Naive thymus-derived CD8-positive, alpha-beta T cell (primary cell): ENCODE data around the gene AIP. TPM values are rescaled to one million over a fixed set of nuclear protein-coding genes. Genes with fewer than 3 reads are reported as not detected.

ENCODE experiments used
- ATAC-seq, 2 donors: fragments of 150-1000 bp; cut with Tn5 transposase in 1 of 2; sonication (Bioruptor Pico), chemical (Tn5 transposase) in 1 of 2; 1 replicate in 1 of 2; 2 replicates in 1 of 2; pipeline ENCODE4 v1.10.0; 2021; ENCODE audit warnings: mild to moderate bottlenecking in 2 of 2, moderate library complexity in 2 of 2
- POLR2A ChIA-PET: fragments of 350-600 bp; sonication (Branson Sonifier 250); formaldehyde crosslinking; loops from one replicate; lab custom pipeline; 2021; ENCODE audit warnings: antibody characterized with exemption; lab: Charles Lee
- DNase-seq, 10 donors: peaks; one replicate each; pipeline versions ENCODE4 v3.0.0 to v3.0.0-alpha.2; 2020 to 2022
- H3K27ac Mint-ChIP-seq, 10 donors: one replicate each; pipeline ENCODE4 v1.8.0; 2020 to 2022; ENCODE audit warnings: mild to moderate bottlenecking in 10 of 10, mixed read lengths in 10 of 10, moderate library complexity in 4 of 10, inconsistent platforms in 1 of 10
- H3K27me3 Mint-ChIP-seq, 5 donors: one replicate each; pipeline ENCODE4 v1.8.0; 2021 to 2022; ENCODE audit warnings: mixed read lengths in 5 of 5
- H3K36me3 Mint-ChIP-seq, 3 donors: one replicate each; pipeline ENCODE4 v1.8.0; 2020 to 2022; ENCODE audit warnings: mixed read lengths in 3 of 3, mild to moderate bottlenecking in 2 of 3, inconsistent platforms in 1 of 3
- H3K4me1 Mint-ChIP-seq, 4 donors: one replicate each; pipeline ENCODE4 v1.8.0; 2021 to 2022; ENCODE audit warnings: mixed read lengths in 4 of 4
- H3K4me3 Mint-ChIP-seq, 10 donors: one replicate each; pipeline ENCODE4 v1.8.0; 2020 to 2022; ENCODE audit warnings: mild to moderate bottlenecking in 10 of 10, mixed read lengths in 10 of 10, moderate library complexity in 6 of 10, inconsistent platforms in 1 of 10
- H3K9me3 Mint-ChIP-seq, 9 donors: one replicate each; pipeline ENCODE4 v1.8.0; 2020 to 2022; ENCODE audit warnings: mixed read lengths in 9 of 9, mild to moderate bottlenecking in 3 of 9, inconsistent platforms in 1 of 9, moderate library complexity in 1 of 9
- microRNA-seq: library from miRNA; unstranded; fragments of <30 nt; microRNA quantifications from one replicate; pipeline ENCODE4 v1.2.0, GENCODE V29; 2022; ENCODE audit warnings: borderline microRNAs expressed
- polyA plus RNA-seq, 3 donors: library from polyadenylated mRNA; unstranded; fragments of 300-500 nt; fragmentation: Illumina TruSeq; gene quantifications; one replicate each; pipeline ENCODE4 v1.2.3, GENCODE V29; 2021
- total RNA-seq, 8 experiments: library from RNA in 2 of 8; stranded (reverse) in 2 of 8; gene quantifications; one replicate each; pipeline ENCODE4 v1.2.3 and lab custom pipeline; 2021 to 2026

The AIP gene
- total and polyA plus RNA-seq, 5 experiments from 2014 or later = 136 to 169 (median 146) TPM

GRCh38 chr11:67532889-67533288, 50.1 kb downstream of the AIP start:
- H3K9me3 Mint-ChIP-seq = peaks cover 0 to 20% (median 7%) of the 10 kb centered on the region in 9 donors
- DNase-seq (no peak), ATAC-seq (no peak)
- POLR2A ChIA-PET = no interaction called here
- H3K4me1 Mint-ChIP-seq = no peaks in the 10 kb centered on the region
- peaks cover 0 to 11% (median 3%) of the 10 kb centered on the region in 3 donors for H3K36me3 Mint-ChIP-seq
- no peak overlapping the region for H3K27ac Mint-ChIP-seq
- H3K27me3 Mint-ChIP-seq = peaks cover 0 to 3% (median 0%) of the 10 kb centered on the region in 5 donors
- no peak overlapping the region for H3K4me3 Mint-ChIP-seq

- no peak for ATAC-seq
- no peak overlapping the region for H3K27ac Mint-ChIP-seq
These were observed 51.3 kb downstream of the AIP start for GRCh38 chr11:67534070-67534679.

GRCh38 chr11:67535561-67535960, 52.7 kb downstream of the AIP start:
- Mint-ChIP-seq H3K27ac (no peak overlapping the region), H3K9me3 (peaks cover 0 to 20% (median 7%) of the 10 kb centered on the region in 9 donors), H3K27me3 (peaks cover 0 to 5% (median 0%) of the 10 kb centered on the region in 5 donors), H3K4me3 (no peak overlapping the region), H3K4me1 (no peaks in the 10 kb centered on the region), H3K36me3 (peaks cover 0 to 11% (median 3%) of the 10 kb centered on the region in 3 donors)
- ATAC-seq (no peak), DNase-seq (no peak)
- POLR2A ChIA-PET = no interaction called here

More at GRCh38 chr11:67534070-67534679, 51.3 kb downstream of the AIP start:
- DNase-seq = no peak
- POLR2A ChIA-PET = no interaction called here
- H3K36me3 Mint-ChIP-seq = peaks cover 0 to 11% (median 3%) of the 10 kb centered on the region in 3 donors
- H3K4me1 Mint-ChIP-seq = no peaks in the 10 kb centered on the region
- H3K9me3 Mint-ChIP-seq = peaks cover 0 to 20% (median 7%) of the 10 kb centered on the region in 9 donors
- no peak overlapping the region for H3K4me3 Mint-ChIP-seq
- peaks cover 0 to 5% (median 0%) of the 10 kb centered on the region in 5 donors for H3K27me3 Mint-ChIP-seq

DNA sequence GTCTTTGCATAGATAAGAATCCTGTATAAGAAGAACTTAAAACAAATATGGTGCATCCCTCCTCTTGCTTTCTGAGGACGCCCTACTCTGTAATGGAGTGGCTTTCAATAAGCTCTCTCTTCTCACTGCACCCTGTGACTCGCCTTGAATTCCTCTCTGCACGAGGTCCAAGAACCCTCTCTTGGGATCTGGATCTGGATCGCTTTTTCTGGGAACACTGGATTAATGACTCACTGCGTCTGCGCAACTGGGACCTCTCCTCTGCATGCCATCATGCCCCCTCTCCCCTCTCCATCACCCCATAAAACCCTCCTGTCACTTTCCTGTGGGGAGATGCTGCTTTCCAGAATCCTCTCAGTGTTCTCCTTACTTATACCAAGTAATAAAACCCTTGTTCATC, 55.5 kb downstream of the AIP start:
- no peak for DNase-seq
- H3K4me3 Mint-ChIP-seq = no peak overlapping the region
- H3K27ac Mint-ChIP-seq = no peak overlapping the region
- H3K36me3 Mint-ChIP-seq = peaks cover 0 to 11% (median 3%) of the 10 kb centered on the region in 3 donors
- ATAC-seq = no peak
- POLR2A ChIA-PET = interaction anchor here (0.7 kb wide), 1 partner anchor 70 kb away, joined by 3 read pairs; no protein-coding TSS in a partner anchor
- H3K9me3 Mint-ChIP-seq = peaks cover 0 to 14% (median 7%) of the 10 kb centered on the region in 9 donors
- H3K27me3 Mint-ChIP-seq = peaks cover 0 to 3% (median 0%) of the 10 kb centered on the region in 5 donors
- H3K4me1 Mint-ChIP-seq = no peaks in the 10 kb centered on the region

DNA sequence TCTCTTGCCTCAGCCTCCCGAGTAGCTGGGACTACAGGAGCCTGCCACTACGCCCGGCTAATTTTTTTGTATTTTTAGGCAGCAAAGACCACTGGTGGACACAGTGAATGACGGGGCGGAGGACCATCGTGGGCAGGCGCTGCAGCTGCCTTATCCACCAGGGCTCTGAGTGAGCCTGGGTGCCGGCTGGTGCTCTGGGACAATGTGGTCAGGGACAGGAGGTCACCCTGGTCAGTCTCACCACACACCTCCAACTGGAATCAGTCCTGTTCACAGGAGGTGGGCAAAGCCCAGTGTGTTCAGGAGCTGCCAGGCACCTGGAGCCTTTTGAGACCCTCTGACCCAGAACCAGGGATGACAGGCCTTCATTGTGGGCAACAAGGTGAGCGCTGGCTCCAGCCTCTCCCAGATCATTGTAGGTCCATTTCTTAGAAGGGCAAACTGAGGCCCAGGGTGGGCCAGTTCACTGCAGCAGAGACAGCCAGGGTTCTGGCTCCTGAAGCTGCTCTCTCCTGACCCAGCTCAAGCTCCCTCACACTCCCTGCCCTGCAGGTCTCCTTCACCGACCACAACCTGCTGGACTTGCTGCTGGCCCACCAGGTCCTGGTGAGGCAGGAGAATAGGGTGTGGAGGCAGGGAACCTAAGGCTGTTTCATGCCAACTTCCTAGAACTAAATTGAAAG, 56.1 kb downstream of the AIP start:
- no peak for ATAC-seq
- Mint-ChIP-seq H3K4me1 (no peaks in the 10 kb centered on the region), H3K27me3 (peaks cover 0 to 3% (median 0%) of the 10 kb centered on the region in 5 donors), H3K4me3 (no peak overlapping the region), H3K27ac (no peak overlapping the region), H3K9me3 (peaks cover 0 to 9% (median 3%) of the 10 kb centered on the region in 9 donors), H3K36me3 (peaks cover 0 to 8% (median 3%) of the 10 kb centered on the region in 3 donors)
- DNase-seq = no peak
- POLR2A ChIA-PET = interaction anchor here (0.7 kb wide), 1 partner anchor 71 kb away, joined by 3 read pairs; no protein-coding TSS in a partner anchor

DNA sequence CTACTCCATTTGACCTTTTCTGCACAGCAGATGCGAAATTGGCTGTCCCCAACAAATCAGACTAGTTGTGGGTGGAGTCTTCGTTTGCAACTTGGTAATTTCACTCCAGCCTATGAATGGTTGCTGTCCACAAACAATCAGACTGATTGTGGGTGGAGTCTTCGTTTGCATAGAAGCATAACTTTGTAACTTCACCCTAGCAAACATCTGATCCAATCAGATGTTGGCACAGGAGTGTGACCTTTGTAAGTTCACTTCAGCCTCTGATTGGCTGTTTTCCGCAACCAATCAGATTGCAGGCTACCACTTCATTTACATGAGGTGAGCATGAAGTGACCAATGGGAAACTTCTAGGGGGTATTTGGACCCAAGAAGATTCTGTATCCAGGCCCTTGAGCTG, 56.7 kb downstream of the AIP start:
- no peak overlapping the region for H3K4me3 Mint-ChIP-seq
- H3K9me3 Mint-ChIP-seq = peaks cover 0 to 5% (median 1%) of the 10 kb centered on the region in 9 donors
- H3K4me1 Mint-ChIP-seq = no peaks in the 10 kb centered on the region
- peaks cover 0 to 3% (median 0%) of the 10 kb centered on the region in 5 donors for H3K27me3 Mint-ChIP-seq
- POLR2A ChIA-PET = no interaction called here
- H3K27ac Mint-ChIP-seq = no peak overlapping the region
- DNase-seq (no peak), ATAC-seq (no peak)
- peaks cover 0 to 2% (median 2%) of the 10 kb centered on the region in 3 donors for H3K36me3 Mint-ChIP-seq

Small RNAs within 50 kb of the gene (microRNA-seq; reads per million reads assigned to microRNA genes)
- 1.0 reads per million for gene MIR6752

Other genes starting within 250 kb of the AIP start
- gene GRK2, start 216.6 kb upstream of the AIP start, total RNA-seq = 100 to 1,000 TPM; 345 to 354 TPM
- gene GRK2, start 216.6 kb upstream of the AIP start, polyA plus RNA-seq = 10 to 100 TPM; 16.8 to 70.7 (median 31.1) TPM
- 100 to 1,000 TPM; 189 to 206 TPM for gene ANKRD13D, start 193.7 kb upstream of the AIP start, total RNA-seq
- 10 to 100 TPM in 2 of 3 donors, 1 to 10 TPM in 1; 6.0 to 18.3 (median 10.1) TPM for gene ANKRD13D, start 193.7 kb upstream of the AIP start, polyA plus RNA-seq
- gene SSH3, start 179.5 kb upstream of the AIP start, total RNA-seq = 10 to 100 TPM; 18.1 to 25.3 TPM
- 1 to 10 TPM; 1.7 to 4.5 (median 3.2) TPM for gene SSH3, start 179.5 kb upstream of the AIP start, polyA plus RNA-seq
- gene POLD4, start 129.5 kb upstream of the AIP start, total RNA-seq = 100 to 1,000 TPM; 102 to 110 TPM
- gene POLD4, start 129.5 kb upstream of the AIP start, polyA plus RNA-seq = 100 to 1,000 TPM in 2 of 3 donors, 10 to 100 TPM in 1; 87.7 to 105 (median 102) TPM
- 1 to 10 TPM; 1.1 to 1.5 TPM for gene CLCF1, start 109.4 kb upstream of the AIP start, total RNA-seq
- gene CLCF1, start 109.4 kb upstream of the AIP start, polyA plus RNA-seq = under 1 TPM in 1 of 3 donors, not detected in 2; 0.58 TPM
- 10 to 100 TPM; 47.3 to 58.1 TPM for gene RAD9A, start 91.0 kb upstream of the AIP start, total RNA-seq
- gene RAD9A, start 91.0 kb upstream of the AIP start, polyA plus RNA-seq = 1 to 10 TPM; 6.5 to 9.4 (median 6.6) TPM
- 100 to 1,000 TPM; 141 to 146 TPM for gene PPP1CA, start 81.2 kb upstream of the AIP start, total RNA-seq
- gene PPP1CA, start 81.2 kb upstream of the AIP start, polyA plus RNA-seq = 100 to 1,000 TPM; 357 to 518 (median 403) TPM
- 100 to 1,000 TPM; 403 to 419 TPM for gene TBC1D10C, start 78.9 kb upstream of the AIP start, total RNA-seq
- 100 to 1,000 TPM; 231 to 307 (median 251) TPM for gene TBC1D10C, start 78.9 kb upstream of the AIP start, polyA plus RNA-seq
- 10 to 100 TPM; 18.5 to 21.2 TPM for gene CARNS1, start 67.3 kb upstream of the AIP start, total RNA-seq
- 1 to 10 TPM; 2.2 to 3.7 (median 2.3) TPM for gene CARNS1, start 67.3 kb upstream of the AIP start, polyA plus RNA-seq
- gene RPS6KB2, start 54.5 kb upstream of the AIP start, total RNA-seq = 10 to 100 TPM; 80.9 to 82.8 TPM
- 10 to 100 TPM; 41.9 to 45.9 (median 43.2) TPM for gene RPS6KB2, start 54.5 kb upstream of the AIP start, polyA plus RNA-seq
- 100 to 1,000 TPM; 212 to 215 TPM for gene PTPRCAP, start 45.3 kb upstream of the AIP start, total RNA-seq
- gene PTPRCAP, start 45.3 kb upstream of the AIP start, polyA plus RNA-seq = 100 to 1,000 TPM; 647 to 717 (median 686) TPM
- 10 to 100 TPM; 21.2 to 22.3 TPM for gene CORO1B, start 39.5 kb upstream of the AIP start, total RNA-seq
- gene CORO1B, start 39.5 kb upstream of the AIP start, polyA plus RNA-seq = 10 to 100 TPM in 1 of 3 donors, 1 to 10 TPM in 2; 9.2 to 12.6 (median 9.8) TPM
- gene GPR152, start 30.3 kb upstream of the AIP start, total RNA-seq = not detected
- 1 to 10 TPM in 1 of 3 donors, under 1 TPM in 2; 0.20 to 1.2 (median 0.86) TPM for gene GPR152, start 30.3 kb upstream of the AIP start, polyA plus RNA-seq
- 1 to 10 TPM; 2.9 to 3.7 TPM for gene CABP4, start 27.7 kb upstream of the AIP start, total RNA-seq
- under 1 TPM; 0.58 to 0.96 (median 0.62) TPM for gene CABP4, start 27.7 kb upstream of the AIP start, polyA plus RNA-seq
- gene TMEM134, start 13.8 kb upstream of the AIP start, total RNA-seq = 100 to 1,000 TPM; 105 to 111 TPM
- gene TMEM134, start 13.8 kb upstream of the AIP start, polyA plus RNA-seq = 100 to 1,000 TPM; 128 to 148 (median 144) TPM
- gene PITPNM1, start 22.3 kb downstream of the AIP start, total RNA-seq = 100 to 1,000 TPM; 118 to 120 TPM
- 10 to 100 TPM; 13.8 to 36.5 (median 15.9) TPM for gene PITPNM1, start 22.3 kb downstream of the AIP start, polyA plus RNA-seq
- 10 to 100 TPM; 41.8 to 46.4 TPM for gene CDK2AP2, start 25.1 kb downstream of the AIP start, total RNA-seq
- 10 to 100 TPM; 75.9 to 96.8 (median 79.5) TPM for gene CDK2AP2, start 25.1 kb downstream of the AIP start, polyA plus RNA-seq
- not detected for gene CABP2, start 40.4 kb downstream of the AIP start, total RNA-seq
- gene CABP2, start 40.4 kb downstream of the AIP start, polyA plus RNA-seq = not detected
- 100 to 1,000 TPM; 177 to 186 TPM for gene GSTP1, start 100.8 kb downstream of the AIP start, total RNA-seq
- gene GSTP1, start 100.8 kb downstream of the AIP start, polyA plus RNA-seq = 100 to 1,000 TPM; 234 to 278 (median 276) TPM
- gene NDUFV1, start 123.9 kb downstream of the AIP start, total RNA-seq = 100 to 1,000 TPM; 197 to 199 TPM
- 100 to 1,000 TPM; 122 to 123 (median 122) TPM for gene NDUFV1, start 123.9 kb downstream of the AIP start, polyA plus RNA-seq
- 1 to 10 TPM; 2.0 to 3.2 TPM for gene NUDT8, start 146.9 kb downstream of the AIP start, total RNA-seq
- 1 to 10 TPM; 2.7 to 3.1 (median 2.7) TPM for gene NUDT8, start 146.9 kb downstream of the AIP start, polyA plus RNA-seq
- not detected for gene TBX10, start 156.7 kb downstream of the AIP start, total RNA-seq
- not detected for gene TBX10, start 156.7 kb downstream of the AIP start, polyA plus RNA-seq
- gene ACY3, start 167.7 kb downstream of the AIP start, total RNA-seq = not detected
- under 1 TPM in 2 of 3 donors, not detected in 1; 0.29 to 0.64 TPM for gene ACY3, start 167.7 kb downstream of the AIP start, polyA plus RNA-seq
- gene ALDH3B2, start 191.6 kb downstream of the AIP start, total RNA-seq = not detected
- gene ALDH3B2, start 191.6 kb downstream of the AIP start, polyA plus RNA-seq = not detected